Astrocyte (in vitro differentiated cells and primary cell): Measurements from ENCODE around the gene LRRC10B. TPM values are rescaled to one million over a fixed set of nuclear protein-coding genes. Genes with fewer than 3 reads are reported as not detected.

Experiments used
- DNase-seq: peaks from one replicate; pipeline ENCODE4 v3.0.0-alpha.2; 2010; ENCODE audit warnings: low read depth
- FAIRE-seq: peaks from 2 replicates; lab custom pipeline; 2011; peaks lifted over from hg19 to GRCh38; lab: Jason Lieb, UNC
- H2AFZ ChIP-seq: 2 replicates; pipeline ENCODE4 v1.6.0; 2012; ENCODE audit warnings: low read depth, low read length, inconsistent platforms
- H3K27ac ChIP-seq: 2 replicates; pipeline ENCODE4 v1.5.1; 2011; ENCODE audit warnings: low read depth, low read length, inconsistent platforms
- H3K27me3 ChIP-seq: 2 replicates; pipeline ENCODE4 v1.6.0; 2011; ENCODE audit warnings: low read length, inconsistent platforms; ENCODE audit not compliant: insufficient read depth
- H3K36me3 ChIP-seq: 2 replicates; pipeline ENCODE4 v1.5.1; 2011; ENCODE audit warnings: low read length, inconsistent platforms; ENCODE audit not compliant: insufficient read depth
- H3K4me1 ChIP-seq: 2 replicates; pipeline ENCODE4 v1.5.1; 2011; ENCODE audit warnings: low read length, inconsistent platforms; ENCODE audit not compliant: insufficient read depth
- H3K4me2 ChIP-seq: 2 replicates; pipeline ENCODE4 v1.6.0; 2012; ENCODE audit warnings: low read length, inconsistent platforms
- H3K4me3 ChIP-seq: 2 replicates; pipeline ENCODE4 v1.5.1; 2011; ENCODE audit warnings: low read depth, mild to moderate bottlenecking, low read length, inconsistent platforms; ENCODE audit not compliant: insufficient read depth
- H3K79me2 ChIP-seq: 2 replicates; pipeline ENCODE4 v1.6.0; 2012; ENCODE audit warnings: mild to moderate bottlenecking, low read length, inconsistent platforms; ENCODE audit not compliant: insufficient read depth
- H3K9ac ChIP-seq: 2 replicates; pipeline ENCODE4 v1.6.0; 2012; ENCODE audit warnings: mild to moderate bottlenecking, low read length, inconsistent platforms
- H3K9me3 ChIP-seq: 2 replicates; pipeline ENCODE4 v1.5.1; 2012; ENCODE audit warnings: low read depth, mild to moderate bottlenecking, low read length, inconsistent platforms; ENCODE audit not compliant: insufficient read depth
- H4K20me1 ChIP-seq: 2 replicates; pipeline ENCODE4 v1.6.0; 2012; ENCODE audit warnings: low read length, inconsistent platforms; ENCODE audit not compliant: insufficient read depth
- H3K27ac Mint-ChIP-seq: one replicate; pipeline ENCODE4 v1.8.0; 2021; ENCODE audit warnings: mild to moderate bottlenecking, mixed read lengths; ENCODE audit not compliant: unreplicated experiment
- H3K27me3 Mint-ChIP-seq: one replicate; pipeline ENCODE4 v1.8.0; 2021; ENCODE audit warnings: low read depth, mixed read lengths; ENCODE audit not compliant: unreplicated experiment
- H3K36me3 Mint-ChIP-seq: one replicate; pipeline ENCODE4 v1.8.0; 2021; ENCODE audit warnings: low read depth, mixed read lengths; ENCODE audit not compliant: unreplicated experiment
- H3K4me1 Mint-ChIP-seq: one replicate; pipeline ENCODE4 v1.8.0; 2021; ENCODE audit warnings: low read depth, mixed read lengths; ENCODE audit not compliant: unreplicated experiment
- H3K4me3 Mint-ChIP-seq: one replicate; pipeline ENCODE4 v1.8.0; 2021; ENCODE audit warnings: mild to moderate bottlenecking, moderate library complexity, mixed read lengths; ENCODE audit not compliant: unreplicated experiment
- H3K9me3 Mint-ChIP-seq: one replicate; pipeline ENCODE4 v1.8.0; 2021; ENCODE audit warnings: mild to moderate bottlenecking, mixed read lengths; ENCODE audit not compliant: unreplicated experiment
- EZH2 ChIP-seq: IDR thresholded peaks from 2 replicates; pipeline ENCODE4 v1.6.1; 2012; ENCODE audit warnings: mild to moderate bottlenecking, low read length, inconsistent platforms; ENCODE audit not compliant: insufficient read depth
- total RNA-seq: library from RNA; stranded (reverse); gene quantifications from 2 replicates; pipeline ENCODE4 v1.2.1, GENCODE V29; 2021
- TF ChIP-seq, protein P1 (sequence below): IDR thresholded peaks from 2 replicates; pipeline ENCODE4 v1.5.1; 2011; ENCODE audit warnings: low read depth, mild to moderate bottlenecking, inconsistent platforms, low read length, moderate library complexity; ENCODE audit not compliant: insufficient read depth

The LRRC10B gene
- total RNA-seq, 1 donor from 2014 or later: 0.09 TPM

DNA sequence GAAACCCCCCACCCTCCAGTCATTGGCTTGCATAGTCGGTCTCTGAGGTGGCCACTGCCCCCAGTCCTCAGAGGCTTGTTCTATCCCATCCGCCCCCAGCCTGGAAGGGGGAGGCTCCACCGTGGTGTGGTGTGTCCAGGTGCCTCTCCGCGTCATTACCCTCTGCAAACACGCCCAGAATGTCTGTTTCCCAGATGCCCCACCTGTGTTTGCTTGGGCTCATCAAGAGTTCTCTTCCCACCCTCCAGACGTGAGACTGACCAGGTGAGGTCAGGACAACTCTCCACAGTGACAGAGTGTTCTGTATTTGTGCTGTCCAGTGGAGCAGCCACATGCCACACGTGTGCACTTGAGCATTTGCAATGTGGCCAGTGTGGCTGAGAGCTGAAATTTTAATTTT, 24.9 kb downstream of the LRRC10B start:
- no peak overlapping the region for H2AFZ ChIP-seq
- Mint-ChIP-seq H3K27ac (no peak overlapping the region), H3K27me3 (peaks cover 56% of the 10 kb centered on the region), H3K9me3 (peaks cover 3% of the 10 kb centered on the region), H3K4me1 (peaks cover 2% of the 10 kb centered on the region), H3K36me3 (no peaks in the 10 kb centered on the region), H3K4me3 (no peak overlapping the region)
- H3K4me1 ChIP-seq: no peaks in the 10 kb centered on the region
- no peak overlapping the region for H3K4me2 ChIP-seq
- H3K79me2 ChIP-seq: no peaks in the 10 kb centered on the region
- TF ChIP-seq, protein P1, sequence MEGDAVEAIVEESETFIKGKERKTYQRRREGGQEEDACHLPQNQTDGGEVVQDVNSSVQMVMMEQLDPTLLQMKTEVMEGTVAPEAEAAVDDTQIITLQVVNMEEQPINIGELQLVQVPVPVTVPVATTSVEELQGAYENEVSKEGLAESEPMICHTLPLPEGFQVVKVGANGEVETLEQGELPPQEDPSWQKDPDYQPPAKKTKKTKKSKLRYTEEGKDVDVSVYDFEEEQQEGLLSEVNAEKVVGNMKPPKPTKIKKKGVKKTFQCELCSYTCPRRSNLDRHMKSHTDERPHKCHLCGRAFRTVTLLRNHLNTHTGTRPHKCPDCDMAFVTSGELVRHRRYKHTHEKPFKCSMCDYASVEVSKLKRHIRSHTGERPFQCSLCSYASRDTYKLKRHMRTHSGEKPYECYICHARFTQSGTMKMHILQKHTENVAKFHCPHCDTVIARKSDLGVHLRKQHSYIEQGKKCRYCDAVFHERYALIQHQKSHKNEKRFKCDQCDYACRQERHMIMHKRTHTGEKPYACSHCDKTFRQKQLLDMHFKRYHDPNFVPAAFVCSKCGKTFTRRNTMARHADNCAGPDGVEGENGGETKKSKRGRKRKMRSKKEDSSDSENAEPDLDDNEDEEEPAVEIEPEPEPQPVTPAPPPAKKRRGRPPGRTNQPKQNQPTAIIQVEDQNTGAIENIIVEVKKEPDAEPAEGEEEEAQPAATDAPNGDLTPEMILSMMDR: no peak
- TF ChIP-seq EZH2: no peak
- H3K27me3 ChIP-seq: peaks cover 16% of the 10 kb centered on the region
- no peaks in the 10 kb centered on the region for H4K20me1 ChIP-seq
- DNase-seq (no peak), FAIRE-seq (no peak)
- no peaks in the 10 kb centered on the region for H3K9me3 ChIP-seq
- no peak overlapping the region for H3K27ac ChIP-seq
- H3K36me3 ChIP-seq: no peaks in the 10 kb centered on the region
- no peak overlapping the region for H3K4me3 ChIP-seq
- no peak overlapping the region for H3K9ac ChIP-seq

DNA sequence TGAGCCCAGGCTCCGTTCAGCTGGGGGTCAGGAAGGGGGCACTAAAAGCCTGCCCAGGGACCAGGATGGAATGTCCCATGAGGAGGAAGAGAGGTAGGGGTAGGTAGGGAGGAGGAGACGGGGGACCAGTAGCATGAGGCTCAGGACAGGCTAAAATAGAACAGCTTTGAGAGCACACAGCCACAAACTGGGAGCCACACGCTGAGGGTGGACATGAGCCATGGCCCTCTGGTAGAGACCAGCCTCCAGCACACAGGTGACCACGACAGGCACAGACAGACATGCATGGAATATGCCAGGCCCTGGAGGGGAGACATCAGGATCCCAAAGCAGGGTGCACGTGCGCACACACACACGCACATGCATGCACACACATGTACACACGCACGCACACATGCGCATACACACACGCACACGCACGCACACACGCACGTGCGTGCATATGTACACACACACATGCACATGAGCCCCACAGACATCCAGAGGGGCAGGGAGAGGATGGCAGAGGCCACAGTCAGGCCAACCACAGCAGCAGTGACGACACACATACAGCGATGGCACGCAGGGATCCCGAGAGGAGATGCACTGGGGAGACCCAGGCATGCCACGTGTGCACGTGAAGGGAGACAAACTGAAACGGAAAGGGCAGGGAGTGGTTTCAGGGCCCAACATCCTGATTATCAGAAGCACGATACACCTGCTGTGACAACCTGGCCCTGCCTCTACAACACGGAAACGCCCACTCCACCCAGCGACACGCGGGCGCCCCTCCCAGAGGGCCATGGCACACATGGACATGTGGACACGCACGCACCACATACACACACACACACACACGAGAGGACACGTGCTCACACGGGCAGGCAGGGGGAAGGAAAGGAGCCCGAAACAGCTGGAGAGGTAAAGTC, 25.7 kb downstream of the LRRC10B start:
- no peak overlapping the region for H3K4me2 ChIP-seq
- no peak for DNase-seq
- no peaks in the 10 kb centered on the region for H3K36me3 Mint-ChIP-seq
- no peak overlapping the region for H3K4me3 Mint-ChIP-seq
- no peaks in the 10 kb centered on the region for H3K79me2 ChIP-seq
- no peak overlapping the region for H3K9ac ChIP-seq
- no peak for FAIRE-seq
- H3K9me3 ChIP-seq: no peaks in the 10 kb centered on the region
- peaks cover 2% of the 10 kb centered on the region for H3K4me1 Mint-ChIP-seq
- no peak for TF ChIP-seq EZH2
- TF ChIP-seq, protein P1: no peak
- H3K27me3 ChIP-seq: peaks cover 17% of the 10 kb centered on the region
- H3K27me3 Mint-ChIP-seq: peaks cover 52% of the 10 kb centered on the region
- no peaks in the 10 kb centered on the region for H4K20me1 ChIP-seq
- no peak overlapping the region for H3K27ac Mint-ChIP-seq
- no peak overlapping the region for H2AFZ ChIP-seq
- H3K4me1 ChIP-seq: no peaks in the 10 kb centered on the region
- no peak overlapping the region for H3K27ac ChIP-seq
- H3K36me3 ChIP-seq: no peaks in the 10 kb centered on the region
- H3K4me3 ChIP-seq: no peak overlapping the region
- peaks cover 3% of the 10 kb centered on the region for H3K9me3 Mint-ChIP-seq
